Measurements from ENCODE around the gene ITGA4. TPM values are rescaled to one million over a fixed set of nuclear protein-coding genes. Genes with fewer than 3 reads are reported as not detected.

Gene ITGA4
- total and polyA plus RNA-seq, 2 donors (not counting 3 experiments of a cell fraction or from before 2014, with no cell fraction given): 1.5 to 2.8 TPM

DNA sequence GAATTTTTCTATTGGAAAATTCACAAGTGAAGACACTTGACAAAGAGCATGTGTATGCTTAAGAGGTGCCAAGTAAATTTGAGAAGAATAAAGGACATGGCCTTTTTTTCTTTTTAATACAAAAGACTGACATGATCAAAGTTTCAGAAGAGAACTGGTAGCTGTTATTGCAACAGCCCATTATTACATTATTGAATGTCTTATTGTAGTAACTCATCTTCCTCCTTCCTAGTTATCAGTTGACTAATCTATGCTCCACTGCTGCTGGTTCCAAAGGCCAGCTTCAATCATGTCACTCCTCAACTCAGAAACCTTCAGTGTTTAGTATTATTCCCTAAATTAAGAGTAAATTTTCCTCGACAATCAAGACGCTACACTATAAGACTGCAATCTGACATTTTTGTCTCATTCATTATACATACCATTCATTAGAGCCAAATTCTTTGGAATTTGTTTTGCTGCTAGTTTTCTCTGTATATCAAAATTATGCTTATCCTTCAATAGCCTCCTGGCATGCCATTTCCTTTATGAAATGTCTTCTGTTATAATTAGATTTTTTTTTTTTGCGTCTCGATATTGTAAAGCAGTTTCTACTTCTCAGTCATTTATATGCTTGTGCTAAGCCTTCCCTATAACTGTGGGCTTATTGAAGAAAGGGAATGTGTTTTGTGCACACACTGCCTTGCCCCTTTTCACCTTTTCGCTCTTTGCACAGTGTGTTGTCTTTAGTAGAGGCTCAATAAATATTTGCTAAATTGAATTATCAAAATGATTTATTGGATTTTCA lies 27.9 kb downstream of the ITGA4 start:
- Histone ChIP-seq H3K36me3 (ENCODE audit: control insufficient read depth in 2 of 2, extremely low read depth in 1 of 2, insufficient read depth in 2 of 2, low read length in 2 of 2) (no peaks in the 10 kb centered on the region), H2AFZ (ENCODE audit: low read depth, low read length) (no peak overlapping the region), H3K4me2 (ENCODE audit: insufficient read depth, low read length) (no peak overlapping the region), H3K9ac (replicated peaks; ENCODE audit: extremely low read depth, insufficient read depth, low read length) (no peak overlapping the region), H3K4me3 (replicated peaks in 1 of 3; ENCODE audit: insufficient read depth in 1 of 3, low read depth in 1 of 3, low read length in 3 of 3) (no peak overlapping the region), H3K4me1 (ENCODE audit: control insufficient read depth, extremely low read depth, insufficient read depth, low read length) (no peaks in the 10 kb centered on the region), H3K27me3 (ENCODE audit: control insufficient read depth in 2 of 2, insufficient read depth in 2 of 2, low read length in 2 of 2) (no peaks in the 10 kb centered on the region), H4K20me1 (replicated peaks; ENCODE audit: control insufficient read depth, extremely low read depth, insufficient read depth, low read length) (no peaks in the 10 kb centered on the region), H3K79me2 (ENCODE audit: control insufficient read depth, insufficient read depth, low read length) (no peaks in the 10 kb centered on the region), H3K27ac (ENCODE audit: insufficient read depth, low read depth, low read length) (no peak overlapping the region), H3K9me1 (replicated peaks; ENCODE audit: control insufficient read depth, extremely low read depth, insufficient read depth, low read length) (no peaks in the 10 kb centered on the region), H3K9me3 (replicated peaks; ENCODE audit: control insufficient read depth, insufficient read depth, low read length) (no peaks in the 10 kb centered on the region)
- CTCF ChIA-PET: interaction anchor here (0.6 to 2.4 kb wide), 2 partner anchors 13 to 18 kb away, joined by 3 to 10 read pairs; no protein-coding TSS in a partner anchor
- DNase-seq (ENCODE audit: low read depth, low spot score) (no peak), FAIRE-seq (no peak)
- dilution Hi-C loops (cut with MboI; ENCODE audit: extremely low pct_ligation_motif_present, low sequenced_read_pairs): no loop called here
- TF ChIP-seq JUN (IDR thresholded peaks at IDR 0.05; ENCODE audit: borderline replicate concordance, insufficient read depth, insufficient read length, low read depth) (no peak), POLR2AphosphoS5 (IDR thresholded peaks at IDR 0.05; ENCODE audit: insufficient read depth, low read depth, low read length) (no peak), MYC (IDR thresholded peaks at IDR 0.05; ENCODE audit: low read depth, low read length) (no peak), EZH2 (IDR thresholded peaks at IDR 0.05; ENCODE audit: borderline replicate concordance, low read depth, low read length, severe bottlenecking) (no peak), POLR2A (IDR thresholded peaks at IDR 0.05; ENCODE audit: low read depth, low read length) (no peak), CTCF (IDR thresholded peaks at IDR 0.05; ENCODE audit: extremely low read depth in 1 of 2, insufficient read depth in 1 of 2, low read depth in 1 of 2, low read length in 2 of 2) (no peak), GATA2 (IDR thresholded peaks at IDR 0.05; ENCODE audit: insufficient read depth, insufficient read length, low read depth, low read length) (no peak)
- TF ChIP-seq, protein P1, sequence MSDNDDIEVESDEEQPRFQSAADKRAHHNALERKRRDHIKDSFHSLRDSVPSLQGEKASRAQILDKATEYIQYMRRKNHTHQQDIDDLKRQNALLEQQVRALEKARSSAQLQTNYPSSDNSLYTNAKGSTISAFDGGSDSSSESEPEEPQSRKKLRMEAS (IDR thresholded peaks at IDR 0.05; ENCODE audit: insufficient read depth, insufficient read length): no peak
- POLR2A ChIA-PET: no interaction called here
- no TSS peak for BruUV-seq (replicated peaks)
- intact Hi-C loops (cut with micrococcal nuclease): no loop called here

Measured in endothelial cell of umbilical vein (primary cell).